ENCODE results near the gene MACROH2A1.

MACROH2A1 gene

DNA sequence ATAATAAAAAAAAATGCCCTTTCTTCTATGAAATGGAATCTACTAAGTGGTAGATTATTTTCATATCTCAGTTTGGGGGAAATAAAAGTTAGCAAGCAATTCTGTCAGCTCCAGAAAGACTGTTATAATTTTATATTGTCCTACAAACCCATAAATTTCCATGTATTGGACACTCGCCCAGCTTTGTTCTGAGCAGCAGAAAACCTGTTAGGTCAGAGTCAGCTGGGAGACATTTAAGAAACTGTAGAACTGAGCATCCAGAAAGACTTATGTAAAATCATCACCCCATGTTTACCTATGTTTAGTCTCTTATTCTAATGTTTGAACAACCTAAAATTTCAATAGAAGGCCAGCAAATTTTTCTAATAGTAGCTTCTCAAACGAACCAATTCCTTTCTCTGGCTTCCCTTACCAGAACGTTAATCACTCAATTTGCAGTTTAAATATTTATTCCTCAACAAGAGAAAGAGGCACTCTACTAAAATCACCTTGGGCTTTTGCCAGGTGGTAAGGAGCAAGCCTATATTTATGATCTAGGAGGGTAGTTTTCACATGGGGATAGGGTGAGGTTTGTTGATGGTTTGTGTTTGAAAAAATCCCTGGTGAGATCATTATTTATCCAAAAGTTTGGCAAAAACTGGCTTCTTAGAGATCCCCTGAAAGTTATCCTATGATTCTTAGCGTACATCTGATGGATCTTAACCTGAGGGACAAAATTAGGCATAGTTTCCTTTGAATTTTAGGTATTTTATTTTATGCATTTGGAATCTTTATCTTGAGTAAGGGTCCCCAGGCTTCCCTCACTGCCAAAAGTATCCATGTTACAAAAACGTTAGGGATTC lies 34.4 kb downstream of the MACROH2A1 start:
- peak overlapping the region; percentile 93 for H3K27ac ChIP-seq
- TF ChIP-seq CTCF (conservative IDR thresholded peaks at IDR 0.05): no peak

DNA sequence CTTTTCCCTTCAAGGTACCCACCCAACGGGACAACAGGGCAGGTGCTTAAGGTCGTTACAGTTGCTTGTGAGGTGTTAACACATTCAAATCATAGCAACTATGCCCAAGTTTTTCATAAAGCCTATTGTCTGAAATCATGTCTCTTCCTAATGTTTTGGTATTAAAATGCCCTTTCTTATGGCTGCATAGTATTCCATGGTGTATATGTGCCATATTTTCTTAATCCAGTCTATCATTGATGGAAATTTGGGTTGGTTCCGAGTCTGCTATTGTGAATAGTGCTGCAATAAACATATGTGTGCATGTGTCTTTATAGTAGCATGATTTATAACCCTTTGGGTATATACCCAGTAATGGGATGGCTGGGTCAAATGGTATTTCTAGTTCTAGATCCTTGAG lies 35.7 kb downstream of the MACROH2A1 start:
- H3K27ac ChIP-seq: peak overlapping the region; percentile 93

DNA sequence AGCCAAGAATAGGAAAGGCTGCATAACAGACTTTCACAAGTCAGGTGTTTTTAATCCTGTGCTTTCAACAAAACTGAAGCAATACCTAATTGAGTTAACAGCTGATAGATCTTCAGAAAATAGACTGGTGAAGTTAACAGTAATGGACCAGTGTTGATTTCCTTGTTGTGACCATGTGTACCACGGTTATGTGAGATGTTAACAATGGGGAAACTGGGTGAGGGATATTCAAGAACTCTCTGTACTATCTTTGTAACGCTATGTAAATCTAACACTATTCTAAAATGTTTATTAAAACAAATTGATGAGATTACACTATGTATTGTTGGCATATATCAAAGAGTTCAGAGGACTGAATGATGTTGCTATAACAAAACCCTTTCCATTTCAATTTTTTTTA lies 36.9 kb downstream of the MACROH2A1 start:
- TF ChIP-seq CTCF (conservative IDR thresholded peaks at IDR 0.05): no peak
- H3K27ac ChIP-seq: no peak overlapping the region

- TF ChIP-seq CTCF (conservative IDR thresholded peaks at IDR 0.05): no peak
- no peak overlapping the region for H3K27ac ChIP-seq
These were observed 38.5 kb downstream of the MACROH2A1 start for GRCh38 chr5:135360278-135361274.

GRCh38 chr5:135359374-135360165 lies 39.5 kb downstream of the MACROH2A1 start:
- H3K27ac ChIP-seq: no peak overlapping the region
- no peak for TF ChIP-seq CTCF (conservative IDR thresholded peaks at IDR 0.05)

- H3K27ac ChIP-seq: no peak overlapping the region
These were observed 41.3 kb downstream of the MACROH2A1 start for GRCh38 chr5:135357685-135358084.

More at GRCh38 chr5:135357685-135358084, 41.3 kb downstream of the MACROH2A1 start:
- no peak for TF ChIP-seq CTCF (conservative IDR thresholded peaks at IDR 0.05)
